Lower leg skin (tissue), 3 donors: ENCODE data around the gene INF2.

Source experiments
- CTCF ChIP-seq, 3 donors: fragments of 450-650 bp; IDR thresholded peaks; one replicate each; pipeline ENCODE4 v1.5.1; 2016; ENCODE audit warnings: antibody characterized with exemption in 3 of 3, mild to moderate bottlenecking in 3 of 3, moderate library complexity in 2 of 3
- POLR2A ChIP-seq, 2 donors: fragments of 450-650 bp; IDR thresholded peaks; one replicate each; pipeline ENCODE4 v1.6.1; 2016 to 2017; ENCODE audit warnings: antibody characterized with exemption in 2 of 2, mild to moderate bottlenecking in 1 of 2, moderate library complexity in 1 of 2

GRCh38 chr14:104678346-104678745, 11.1 kb upstream of the INF2 start:
- no peak for TF ChIP-seq CTCF (IDR thresholded peaks at IDR 0.05)
- TF ChIP-seq POLR2A (IDR thresholded peaks at IDR 0.05), result no peak
